Activated CD8-positive, alpha-beta T cell treated with anti-CD3 and anti-CD28 coated beads for 36 hours (primary cell): Measurements from ENCODE around the gene JAG2. TPM values are rescaled to one million over a fixed set of nuclear protein-coding genes. Genes with fewer than 3 reads are reported as not detected.

ENCODE experiments used
- ATAC-seq: fragments of 200-7000 bp; cut with Tn5 transposase; one replicate; pipeline ENCODE4 v1.10.0; 2021; ENCODE audit warnings: mild to moderate bottlenecking, moderate library complexity
- CTCF ChIA-PET: fragments of 350-600 bp; sonication (Branson Sonifier 250); formaldehyde crosslinking; loops from one replicate; lab custom pipeline; 2021; ENCODE audit warnings: antibody characterized with exemption; lab: Charles Lee
- POLR2A ChIA-PET: fragments of 350-600 bp; sonication (Branson Sonifier 250); formaldehyde crosslinking; loops from one replicate; lab custom pipeline; 2021; ENCODE audit warnings: antibody characterized with exemption; lab: Charles Lee
- DNase-seq: peaks from one replicate; pipeline ENCODE4 v3.0.0-alpha.2; 2020
- H3K27ac Mint-ChIP-seq: one replicate; pipeline ENCODE4 v1.8.0; 2021; ENCODE audit warnings: mild to moderate bottlenecking, mixed read lengths
- H3K27me3 Mint-ChIP-seq: one replicate; pipeline ENCODE4 v1.8.0; 2021; ENCODE audit warnings: mixed read lengths
- H3K36me3 Mint-ChIP-seq: one replicate; pipeline ENCODE4 v1.8.0; 2021; ENCODE audit warnings: low read depth, mixed read lengths
- H3K4me1 Mint-ChIP-seq: one replicate; pipeline ENCODE4 v1.8.0; 2021; ENCODE audit warnings: low read depth, mixed read lengths
- H3K4me3 Mint-ChIP-seq: one replicate; pipeline ENCODE4 v1.8.0; 2021; ENCODE audit warnings: mild to moderate bottlenecking, moderate library complexity, mixed read lengths
- H3K9me3 Mint-ChIP-seq: one replicate; pipeline ENCODE4 v1.8.0; 2021; ENCODE audit warnings: mixed read lengths
- CTCF ChIP-seq: fragments of 200-600 bp; IDR thresholded peaks from one replicate; pipeline ENCODE4 v1.8.0; 2022; ENCODE audit warnings: antibody characterized with exemption, mild to moderate bottlenecking
- intact Hi-C: fragments of 100-400 bp; cut with micrococcal nuclease; formaldehyde crosslinking; loops from one replicate; pipeline ENCODE4 v1.10.0; 2022
- total RNA-seq, 2 experiments: library from RNA; stranded (reverse); gene quantifications; one replicate each; pipeline ENCODE4 v1.2.3, GENCODE V29; 2021

JAG2 gene
- total RNA-seq, 2 experiments from 2014 or later = 3.6 to 4.1 TPM

DNA sequence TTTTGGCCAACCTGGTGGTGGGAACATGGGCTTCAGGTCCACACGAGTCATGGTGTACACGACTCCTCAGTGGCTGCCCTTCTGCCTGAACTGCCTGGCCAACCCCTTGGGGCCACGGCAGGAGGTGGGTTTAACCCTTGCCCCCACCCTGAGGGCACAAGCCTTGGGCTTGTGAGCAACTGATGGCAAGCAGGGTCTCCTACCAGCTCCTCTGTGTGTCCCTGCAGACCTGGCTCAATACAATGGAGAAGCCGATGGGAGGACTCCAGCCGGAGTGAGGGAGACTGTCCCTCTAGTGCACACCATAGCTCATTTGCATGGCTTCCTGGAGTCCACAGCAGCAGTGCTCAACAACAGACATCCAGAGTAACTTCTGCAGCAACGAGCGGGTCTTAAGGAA is 28.0 kb downstream of the JAG2 start:
- no peak for TF ChIP-seq CTCF
- ChIA-PET CTCF (no interaction called here), POLR2A (no interaction called here)
- Mint-ChIP-seq H3K4me3 (no peak overlapping the region), H3K4me1 (no peaks in the 10 kb centered on the region), H3K9me3 (peaks cover 4% of the 10 kb centered on the region), H3K27ac (no peak overlapping the region), H3K36me3 (no peaks in the 10 kb centered on the region), H3K27me3 (no peaks in the 10 kb centered on the region)
- intact Hi-C loops = no loop called here
- DNase-seq (no peak), ATAC-seq (no peak)

GRCh38 chr14:105139831-105140239 is 28.7 kb downstream of the JAG2 start:
- no peak overlapping the region for H3K4me3 Mint-ChIP-seq
- H3K9me3 Mint-ChIP-seq = peaks cover 4% of the 10 kb centered on the region
- H3K36me3 Mint-ChIP-seq = no peaks in the 10 kb centered on the region
- CTCF ChIA-PET = no interaction called here
- no peak for ATAC-seq
- TF ChIP-seq CTCF = no peak
- intact Hi-C loops = no loop called here
- H3K27ac Mint-ChIP-seq = no peak overlapping the region
- POLR2A ChIA-PET = no interaction called here
- H3K4me1 Mint-ChIP-seq = no peaks in the 10 kb centered on the region
- H3K27me3 Mint-ChIP-seq = no peaks in the 10 kb centered on the region
- no peak for DNase-seq

DNA sequence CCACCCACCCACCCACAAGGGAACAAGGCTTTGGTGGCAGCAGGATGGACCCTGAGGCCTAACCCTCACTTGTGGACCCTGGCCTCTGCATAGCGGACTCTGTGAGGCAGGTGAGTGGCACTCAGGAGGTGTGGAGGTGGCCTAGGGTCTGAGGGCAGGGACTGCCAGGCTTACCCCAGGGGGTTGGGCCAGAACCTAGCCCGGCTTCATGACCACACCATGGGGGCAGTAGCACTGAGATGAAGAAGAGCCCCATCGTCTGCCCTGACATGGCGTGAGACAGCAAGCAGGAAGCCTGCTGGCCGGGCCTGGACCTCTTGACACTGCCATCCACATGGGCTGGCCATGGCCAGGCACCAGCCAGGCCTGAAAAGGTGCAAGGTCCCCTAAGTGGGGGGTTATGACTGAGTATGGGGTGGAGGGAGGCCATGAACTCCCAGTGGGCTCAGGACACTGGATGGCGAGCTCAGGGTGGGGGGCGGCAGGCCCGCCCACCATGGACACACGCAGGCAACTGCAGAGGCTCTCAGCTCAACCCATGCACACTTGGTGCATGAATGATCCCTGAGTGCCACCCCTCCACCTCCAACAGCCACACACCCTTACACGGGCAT is 29.3 kb downstream of the JAG2 start:
- Mint-ChIP-seq H3K4me1 (no peaks in the 10 kb centered on the region), H3K36me3 (no peaks in the 10 kb centered on the region), H3K4me3 (no peak overlapping the region), H3K9me3 (peaks cover 4% of the 10 kb centered on the region), H3K27me3 (no peaks in the 10 kb centered on the region), H3K27ac (no peak overlapping the region)
- CTCF ChIA-PET = no interaction called here
- ATAC-seq = no peak
- intact Hi-C loops = no loop called here
- no peak for TF ChIP-seq CTCF
- POLR2A ChIA-PET = no interaction called here
- no peak for DNase-seq

GRCh38 chr14:105138551-105139111 is 29.9 kb downstream of the JAG2 start:
- Mint-ChIP-seq H3K36me3 (no peaks in the 10 kb centered on the region), H3K27ac (no peak overlapping the region), H3K4me1 (no peaks in the 10 kb centered on the region), H3K4me3 (no peak overlapping the region), H3K27me3 (no peaks in the 10 kb centered on the region), H3K9me3 (peaks cover 4% of the 10 kb centered on the region)
- ATAC-seq (no peak), DNase-seq (no peak)
- intact Hi-C loops = no loop called here
- POLR2A ChIA-PET = no interaction called here
- CTCF ChIA-PET = no interaction called here
- no peak for TF ChIP-seq CTCF

DNA sequence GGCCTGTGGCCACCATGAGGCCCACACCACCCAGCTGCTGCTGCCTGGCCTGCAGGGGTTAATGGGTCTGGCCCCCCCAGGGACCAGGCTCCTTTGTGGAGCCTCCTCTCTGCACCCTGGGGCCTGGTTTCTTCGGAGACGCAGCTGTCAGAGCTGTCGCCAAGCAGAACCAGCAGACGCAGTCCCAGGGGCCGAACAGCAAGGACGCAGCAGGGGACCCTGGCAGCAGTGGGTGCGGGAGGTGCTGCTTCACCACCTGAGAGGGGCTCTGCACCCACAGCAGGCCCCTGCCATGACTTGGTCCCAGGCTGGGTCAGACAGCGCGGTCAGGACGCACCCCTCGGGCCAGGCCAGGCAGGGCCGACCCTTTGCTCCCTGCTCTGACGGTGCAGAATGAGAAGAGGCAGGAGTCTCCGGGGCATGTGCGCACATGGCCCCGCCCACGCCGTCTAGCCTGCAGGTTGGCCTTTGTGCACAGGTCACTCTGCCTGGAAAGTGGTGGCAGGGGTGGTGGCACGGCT is 30.5 kb downstream of the JAG2 start:
- no peak for DNase-seq
- Mint-ChIP-seq H3K36me3 (no peaks in the 10 kb centered on the region), H3K27me3 (peaks cover 3% of the 10 kb centered on the region), H3K4me1 (no peaks in the 10 kb centered on the region), H3K4me3 (no peak overlapping the region), H3K9me3 (peaks cover 4% of the 10 kb centered on the region), H3K27ac (no peak overlapping the region)
- ATAC-seq = no peak
- intact Hi-C loops = no loop called here
- ChIA-PET POLR2A (no interaction called here), CTCF (no interaction called here)
- no peak for TF ChIP-seq CTCF
